Measurements from ENCODE around the gene TRIM5.

GRCh38 chr11:5674391-5674790 is 10.5 kb downstream of the TRIM5 start:
- TF ChIP-seq EZH2phosphoT487 (IDR thresholded peaks at IDR 0.05; ENCODE audit: insufficient read depth, low read depth): no peak
- no peak for TF ChIP-seq EZH2 (IDR thresholded peaks at IDR 0.05; ENCODE audit: insufficient read depth, poor library complexity, severe bottlenecking)
